Testis (tissue), 3 donors: ENCODE data around the gene NAV1. TPM values are rescaled to one million over a fixed set of nuclear protein-coding genes. Genes with fewer than 3 reads are reported as not detected.

Experiments
- DNase-seq: peaks from one replicate; pipeline ENCODE4 v3.0.0-alpha.2; 2019
- H3K27ac ChIP-seq, 2 donors: fragments of 200-600 bp; sonication (generic); one replicate each; pipeline ENCODE4 v1.5.1; 2019
- H3K27me3 ChIP-seq: fragments of 200-600 bp; sonication (generic); one replicate; pipeline ENCODE4 v1.5.1; 2019
- H3K36me3 ChIP-seq: fragments of 200-600 bp; sonication (generic); one replicate; pipeline ENCODE4 v1.5.1; 2017; ENCODE audit warnings: low read depth; ENCODE audit errors: missing control alignments
- H3K4me1 ChIP-seq: fragments of 200-600 bp; sonication (generic); one replicate; pipeline ENCODE4 v1.5.1; 2019
- H3K4me3 ChIP-seq, 2 donors: fragments of 200-600 bp; sonication (generic); one replicate each; pipeline ENCODE4 v1.5.1; 2017 to 2019
- H3K9me3 ChIP-seq: fragments of 200-600 bp; sonication (generic); one replicate; pipeline ENCODE4 v1.5.1; 2017
- POLR2A ChIP-seq: fragments of 450-650 bp; IDR thresholded peaks from one replicate; pipeline ENCODE4 v1.6.1; 2017; ENCODE audit warnings: antibody characterized with exemption, mild to moderate bottlenecking, moderate library complexity
- WGBS, 2 donors: methylation state at CpG; one replicate each; pipeline ENCODE4 v1.1.5; 2018; 5-methylcytosine and 5-hydroxymethylcytosine counted together
- intact Hi-C: fragments of 100-400 bp; cut with DNase I; formaldehyde crosslinking; loops from one replicate; pipeline ENCODE4 v1.15.1; 2023; ENCODE audit warnings: low total_unique reads
- polyA plus RNA-seq: library from polyadenylated mRNA; stranded (reverse); fragments of 350-450 nt; fragmentation: Illumina TruSeq; extraction: RNeasy Lipid Tissue Mini Kit (QIAGEN cat#74804); gene quantifications from one replicate; pipeline ENCODE4 v1.2.3, GENCODE V29; 2014; ENCODE audit warnings: low read depth, low replicate concordance; ENCODE audit not compliant: insufficient read depth
- total RNA-seq, 2 donors: library from RNA; depleted of rRNA; stranded (reverse); fragments of >200 nt; gene quantifications; one replicate each; pipeline ENCODE4 v1.2.3, GENCODE V29; 2016
- TF ChIP-seq, protein P1 (sequence below), 3 experiments: fragments of 450-650 bp in 2 of 3; fragments of 200-600 bp in 1 of 3; sonication (generic) in 1 of 3; IDR thresholded peaks; one replicate each; pipeline ENCODE4 v1.5.1; 2016 to 2019; ENCODE audit warnings: antibody characterized with exemption in 3 of 3, mild to moderate bottlenecking in 2 of 3, moderate library complexity in 1 of 3

NAV1 gene
- total and polyA plus RNA-seq, 3 donors from 2014 or later = 22.0 to 56.8 (median 52.5) TPM

DNA sequence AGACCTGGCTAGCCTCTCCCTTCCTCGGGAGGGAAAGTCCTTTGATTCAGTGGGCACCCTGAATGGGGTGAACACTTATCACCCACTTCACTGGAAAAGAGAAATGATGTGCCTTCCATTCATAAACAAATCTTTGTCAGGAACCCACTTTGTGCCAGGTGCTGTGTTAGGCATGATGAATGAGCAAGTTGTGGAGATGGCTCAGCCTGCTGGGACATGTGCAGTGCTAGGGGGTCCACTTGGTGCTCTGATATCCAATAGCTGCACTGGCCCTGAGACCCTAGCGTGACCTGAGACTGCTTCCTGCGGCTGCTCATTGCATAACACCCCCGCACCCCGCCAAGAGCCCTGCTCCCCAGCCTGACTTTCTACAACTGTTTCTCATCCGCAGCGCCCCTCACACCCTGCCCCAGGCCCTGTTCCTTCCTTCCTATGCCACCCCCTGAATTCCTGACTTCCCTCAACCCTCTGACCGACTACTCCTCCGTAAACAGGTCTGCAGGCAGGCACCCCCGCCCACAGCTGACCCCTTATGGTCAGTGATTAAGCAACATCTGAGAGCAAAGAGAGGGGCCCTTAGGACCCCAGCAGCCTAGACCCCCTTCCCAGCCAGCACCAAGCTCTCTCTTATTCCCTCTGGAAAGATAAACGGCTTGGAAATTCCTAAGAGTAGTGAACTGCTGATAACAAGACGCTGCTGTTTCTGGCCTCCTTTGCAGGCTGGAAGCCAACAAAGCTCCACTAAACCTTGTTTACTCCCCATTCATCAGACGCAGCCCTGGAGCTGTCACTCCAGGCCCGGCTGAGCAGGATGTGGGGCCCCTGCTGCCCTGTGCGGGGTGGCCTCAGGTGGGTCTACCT, 44.9 kb upstream of the NAV1 start:
- Histone ChIP-seq H3K9me3 (no peaks in the 10 kb centered on the region), H3K36me3 (no peaks in the 10 kb centered on the region), H3K4me1 (peaks cover 43% of the 10 kb centered on the region), H3K4me3 (no peak overlapping the region), H3K27ac (peak overlapping the region in 1 of 2 donors; percentile 44), H3K27me3 (no peaks in the 10 kb centered on the region)
- peak; percentile 80 for DNase-seq
- TF ChIP-seq, protein P1, sequence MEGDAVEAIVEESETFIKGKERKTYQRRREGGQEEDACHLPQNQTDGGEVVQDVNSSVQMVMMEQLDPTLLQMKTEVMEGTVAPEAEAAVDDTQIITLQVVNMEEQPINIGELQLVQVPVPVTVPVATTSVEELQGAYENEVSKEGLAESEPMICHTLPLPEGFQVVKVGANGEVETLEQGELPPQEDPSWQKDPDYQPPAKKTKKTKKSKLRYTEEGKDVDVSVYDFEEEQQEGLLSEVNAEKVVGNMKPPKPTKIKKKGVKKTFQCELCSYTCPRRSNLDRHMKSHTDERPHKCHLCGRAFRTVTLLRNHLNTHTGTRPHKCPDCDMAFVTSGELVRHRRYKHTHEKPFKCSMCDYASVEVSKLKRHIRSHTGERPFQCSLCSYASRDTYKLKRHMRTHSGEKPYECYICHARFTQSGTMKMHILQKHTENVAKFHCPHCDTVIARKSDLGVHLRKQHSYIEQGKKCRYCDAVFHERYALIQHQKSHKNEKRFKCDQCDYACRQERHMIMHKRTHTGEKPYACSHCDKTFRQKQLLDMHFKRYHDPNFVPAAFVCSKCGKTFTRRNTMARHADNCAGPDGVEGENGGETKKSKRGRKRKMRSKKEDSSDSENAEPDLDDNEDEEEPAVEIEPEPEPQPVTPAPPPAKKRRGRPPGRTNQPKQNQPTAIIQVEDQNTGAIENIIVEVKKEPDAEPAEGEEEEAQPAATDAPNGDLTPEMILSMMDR (IDR thresholded peaks at IDR 0.05) = no peak
- TF ChIP-seq POLR2A = no peak
- intact Hi-C loops = no loop called here
- 39 to 44% methylated on average over 15 of the region's 15 CpGs for WGBS, 2 donors

DNA sequence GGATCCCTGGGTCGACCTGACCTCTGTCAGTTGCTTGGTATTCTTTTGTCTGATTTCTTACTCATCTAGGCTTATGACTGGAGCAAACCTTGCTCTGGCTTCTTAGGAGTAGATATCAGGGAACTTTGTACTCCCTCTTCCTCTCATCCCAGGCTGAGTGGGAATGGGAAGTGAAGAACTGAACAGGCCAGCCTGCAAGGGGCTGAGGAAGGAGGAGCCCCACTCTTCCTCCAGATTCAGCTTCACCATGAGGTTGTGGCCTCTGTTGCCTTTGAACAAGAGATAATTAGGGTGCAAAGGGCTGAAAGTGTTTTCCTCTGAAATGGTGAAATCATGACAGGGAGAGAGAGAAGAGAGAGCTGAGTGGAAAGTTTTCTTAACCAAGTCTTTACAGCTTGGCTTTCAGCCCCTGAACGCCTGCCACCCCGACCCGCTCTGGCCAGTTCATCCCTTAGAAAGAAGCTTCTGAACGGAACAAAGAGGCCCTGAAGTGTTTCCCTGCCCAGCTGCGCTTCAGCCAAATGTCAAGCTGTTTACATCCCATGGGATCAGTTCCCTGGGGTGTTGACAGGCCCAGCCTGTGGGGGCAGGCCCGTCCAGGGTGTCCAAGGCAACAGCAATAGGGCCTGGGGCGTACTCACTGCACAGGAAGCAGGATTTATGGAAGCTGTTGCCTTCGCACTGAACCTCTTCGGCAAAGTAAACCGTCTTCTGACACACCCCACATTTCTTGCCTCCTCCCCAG, 43.2 kb upstream of the NAV1 start:
- 38 to 40% methylated on average over 11 of the region's 11 CpGs for WGBS, 2 donors
- no peak for TF ChIP-seq POLR2A
- TF ChIP-seq, protein P1 (IDR thresholded peaks at IDR 0.05) = no peak
- Histone ChIP-seq H3K27ac (peak overlapping the region; percentile 60 to 79), H3K4me1 (peaks cover 48% of the 10 kb centered on the region), H3K36me3 (no peaks in the 10 kb centered on the region), H3K27me3 (no peaks in the 10 kb centered on the region), H3K9me3 (no peaks in the 10 kb centered on the region), H3K4me3 (no peak overlapping the region)
- DNase-seq = peak; percentile 70
- intact Hi-C loops = no loop called here

DNA sequence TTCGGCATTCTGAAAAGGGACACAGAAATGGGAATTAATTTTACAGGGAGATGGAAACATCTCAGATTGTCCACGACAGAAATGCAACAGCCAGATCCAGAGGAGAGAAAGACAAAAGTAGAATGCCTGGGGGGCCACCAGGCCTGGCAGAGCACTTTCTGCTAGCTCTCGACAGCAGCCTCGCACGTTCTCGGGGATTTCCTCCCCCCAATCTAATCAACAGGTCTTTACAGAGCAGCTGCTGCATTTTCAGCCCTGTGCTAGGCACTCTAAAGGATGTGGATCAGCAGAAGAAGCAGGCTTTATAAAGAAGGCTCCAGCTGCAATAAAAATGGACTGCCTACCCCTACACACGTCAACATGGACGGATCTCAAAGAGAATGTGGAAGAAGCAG, 42.6 kb upstream of the NAV1 start:
- H3K36me3 ChIP-seq = no peaks in the 10 kb centered on the region
- H3K4me1 ChIP-seq = peaks cover 51% of the 10 kb centered on the region
- intact Hi-C loops = no loop called here
- no peaks in the 10 kb centered on the region for H3K9me3 ChIP-seq
- no peak overlapping the region for H3K4me3 ChIP-seq
- no peaks in the 10 kb centered on the region for H3K27me3 ChIP-seq
- WGBS, 2 donors = 51 to 55% methylated on average over 8 of the region's 8 CpGs
- no peak for TF ChIP-seq POLR2A
- TF ChIP-seq, protein P1 (IDR thresholded peaks at IDR 0.05) = no peak
- peak overlapping the region; percentile 60 to 79 for H3K27ac ChIP-seq
- DNase-seq = no peak

DNA sequence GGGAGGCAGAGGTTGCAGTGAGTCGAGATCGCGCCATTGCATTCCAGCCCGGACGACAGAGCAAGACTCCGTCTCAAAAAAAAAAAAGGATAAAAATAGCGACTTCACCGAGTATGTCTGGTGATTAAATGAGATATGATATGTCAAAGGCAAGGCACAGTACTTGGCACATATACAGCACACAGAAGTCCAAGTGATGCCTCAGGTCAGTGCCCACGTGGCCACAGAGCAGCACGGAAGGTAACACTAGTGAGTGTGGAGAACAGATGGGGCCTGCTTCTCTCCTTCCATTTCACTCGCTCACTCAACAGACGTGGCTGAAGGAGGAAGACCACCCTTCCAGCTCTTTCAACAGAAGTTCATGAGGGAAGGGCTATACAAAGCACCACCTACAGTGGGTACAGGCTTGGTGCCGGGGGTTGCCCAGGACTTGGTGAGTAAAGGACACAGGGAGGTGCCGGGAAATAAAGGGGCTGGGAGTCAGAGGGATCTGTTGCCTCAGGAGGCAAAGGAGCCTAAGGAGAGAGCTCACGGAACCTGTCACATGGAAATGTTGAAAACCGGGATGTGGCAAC, 40.9 kb upstream of the NAV1 start:
- no peak for DNase-seq
- Histone ChIP-seq H3K27ac (no peak overlapping the region), H3K4me3 (no peak overlapping the region), H3K4me1 (peaks cover 45% of the 10 kb centered on the region), H3K9me3 (no peaks in the 10 kb centered on the region), H3K27me3 (no peaks in the 10 kb centered on the region), H3K36me3 (no peaks in the 10 kb centered on the region)
- 84 to 89% methylated on average over 16 of the region's 16 CpGs for WGBS, 2 donors
- TF ChIP-seq POLR2A = no peak
- TF ChIP-seq, protein P1 (IDR thresholded peaks at IDR 0.05) = no peak
- intact Hi-C loops = no loop called here
